Panc1 (cell line): ENCODE results near the gene UBP1.

ENCODE experiments used
- SIN3A ChIP-seq: IDR thresholded peaks from 2 replicates; pipeline ENCODE4 v1.6.1; 2012; ENCODE audit warnings: low read depth, mild to moderate bottlenecking, low read length, moderate library complexity, borderline replicate concordance; ENCODE audit not compliant: insufficient read depth
- TF ChIP-seq, protein P1 (sequence below): fragments of 450-650 bp; IDR thresholded peaks from 2 replicates; pipeline ENCODE4 v1.5.1; 2017; ENCODE audit warnings: mild to moderate bottlenecking

DNA sequence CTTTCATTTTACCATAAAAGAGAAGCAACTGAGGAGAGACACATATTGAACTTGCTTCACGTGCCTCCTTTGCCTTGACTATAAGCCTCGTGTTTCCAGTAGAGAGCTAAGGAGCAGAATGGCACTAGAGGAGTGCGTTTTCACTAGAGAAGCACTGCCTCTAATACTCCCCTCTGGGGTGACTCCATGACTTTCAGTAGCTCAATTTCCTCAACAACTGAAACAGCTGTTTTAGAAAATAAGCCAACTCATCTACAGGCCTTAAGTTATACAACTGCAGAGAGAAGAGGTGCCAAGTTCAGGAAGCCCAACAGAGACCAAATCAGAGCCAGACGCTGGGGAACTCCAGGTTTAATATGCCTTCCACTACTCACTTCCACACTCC, 1.9 kb downstream of the UBP1 start:
- TF ChIP-seq, protein P1, sequence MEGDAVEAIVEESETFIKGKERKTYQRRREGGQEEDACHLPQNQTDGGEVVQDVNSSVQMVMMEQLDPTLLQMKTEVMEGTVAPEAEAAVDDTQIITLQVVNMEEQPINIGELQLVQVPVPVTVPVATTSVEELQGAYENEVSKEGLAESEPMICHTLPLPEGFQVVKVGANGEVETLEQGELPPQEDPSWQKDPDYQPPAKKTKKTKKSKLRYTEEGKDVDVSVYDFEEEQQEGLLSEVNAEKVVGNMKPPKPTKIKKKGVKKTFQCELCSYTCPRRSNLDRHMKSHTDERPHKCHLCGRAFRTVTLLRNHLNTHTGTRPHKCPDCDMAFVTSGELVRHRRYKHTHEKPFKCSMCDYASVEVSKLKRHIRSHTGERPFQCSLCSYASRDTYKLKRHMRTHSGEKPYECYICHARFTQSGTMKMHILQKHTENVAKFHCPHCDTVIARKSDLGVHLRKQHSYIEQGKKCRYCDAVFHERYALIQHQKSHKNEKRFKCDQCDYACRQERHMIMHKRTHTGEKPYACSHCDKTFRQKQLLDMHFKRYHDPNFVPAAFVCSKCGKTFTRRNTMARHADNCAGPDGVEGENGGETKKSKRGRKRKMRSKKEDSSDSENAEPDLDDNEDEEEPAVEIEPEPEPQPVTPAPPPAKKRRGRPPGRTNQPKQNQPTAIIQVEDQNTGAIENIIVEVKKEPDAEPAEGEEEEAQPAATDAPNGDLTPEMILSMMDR, result no peak
- TF ChIP-seq SIN3A, result no peak
